ENCODE data around the gene MRPS12.

- TF ChIP-seq CTCF (IDR thresholded peaks at IDR 0.05) = no peak
- no peak for TF ChIP-seq POLR2A (IDR thresholded peaks at IDR 0.05)
These were observed 44.0 kb downstream of the MRPS12 start for GRCh38 chr19:38974624-38975213.
